Testis (tissue), 3 donors: ENCODE measurements around the gene CKS1B. TPM values are rescaled to one million over a fixed set of nuclear protein-coding genes. Genes with fewer than 3 reads are reported as not detected.
A peak's percentile ranks its signal among the peaks of the same experiment; 100 is the strongest.

Experiments used
- DNase-seq: peaks from one replicate; pipeline ENCODE4 v3.0.0-alpha.2; 2019
- H3K27ac ChIP-seq, 2 donors: fragments of 200-600 bp; sonication (generic); one replicate each; pipeline ENCODE4 v1.5.1; 2019
- H3K27me3 ChIP-seq: fragments of 200-600 bp; sonication (generic); one replicate; pipeline ENCODE4 v1.5.1; 2019
- H3K36me3 ChIP-seq: fragments of 200-600 bp; sonication (generic); one replicate; pipeline ENCODE4 v1.5.1; 2017; ENCODE audit warnings: low read depth; ENCODE audit errors: missing control alignments
- H3K4me1 ChIP-seq: fragments of 200-600 bp; sonication (generic); one replicate; pipeline ENCODE4 v1.5.1; 2019
- H3K4me3 ChIP-seq, 2 donors: fragments of 200-600 bp; sonication (generic); one replicate each; pipeline ENCODE4 v1.5.1; 2017 to 2019
- H3K9me3 ChIP-seq: fragments of 200-600 bp; sonication (generic); one replicate; pipeline ENCODE4 v1.5.1; 2017
- CTCF ChIP-seq, 3 experiments: fragments of 450-650 bp in 2 of 3; fragments of 200-600 bp in 1 of 3; sonication (generic) in 1 of 3; IDR thresholded peaks; one replicate each; pipeline ENCODE4 v1.5.1; 2016 to 2019; ENCODE audit warnings: antibody characterized with exemption in 3 of 3, mild to moderate bottlenecking in 2 of 3, moderate library complexity in 1 of 3
- POLR2A ChIP-seq: fragments of 450-650 bp; IDR thresholded peaks from one replicate; pipeline ENCODE4 v1.6.1; 2017; ENCODE audit warnings: antibody characterized with exemption, mild to moderate bottlenecking, moderate library complexity
- WGBS, 2 donors: methylation state at CpG; one replicate each; pipeline ENCODE4 v1.1.5; 2018; 5-methylcytosine and 5-hydroxymethylcytosine counted together
- intact Hi-C: fragments of 100-400 bp; cut with DNase I; formaldehyde crosslinking; loops from one replicate; pipeline ENCODE4 v1.15.1; 2023; ENCODE audit warnings: low total_unique reads
- polyA plus RNA-seq: library from polyadenylated mRNA; stranded (reverse); fragments of 350-450 nt; fragmentation: Illumina TruSeq; extraction: RNeasy Lipid Tissue Mini Kit (QIAGEN cat#74804); gene quantifications from one replicate; pipeline ENCODE4 v1.2.3, GENCODE V29; 2014; ENCODE audit warnings: low read depth, low replicate concordance; ENCODE audit not compliant: insufficient read depth
- total RNA-seq, 2 donors: library from RNA; depleted of rRNA; stranded (reverse); fragments of >200 nt; gene quantifications; one replicate each; pipeline ENCODE4 v1.2.3, GENCODE V29; 2016

The CKS1B gene
- total and polyA plus RNA-seq, 3 donors from 2014 or later: 45.5 to 100 (median 84.3) TPM

GRCh38 chr1:154956544-154956941, 17.9 kb upstream of the CKS1B start:
- Histone ChIP-seq H3K9me3 (no peaks in the 10 kb centered on the region), H3K27me3 (no peaks in the 10 kb centered on the region), H3K36me3 (no peaks in the 10 kb centered on the region), H3K4me1 (peaks cover 54% of the 10 kb centered on the region), H3K27ac (peak overlapping the region; percentile 56 to 77), H3K4me3 (peak overlapping the region; percentile 60 to 64)
- 8 to 10% methylated on average over 6 of the region's 6 CpGs for WGBS, 2 donors
- intact Hi-C loops: no loop called here
- no peak for TF ChIP-seq POLR2A
- TF ChIP-seq CTCF (IDR thresholded peaks at IDR 0.05): no peak
- DNase-seq: peak; percentile 64

GRCh38 chr1:154957091-154957657, 17.3 kb upstream of the CKS1B start:
- 41 to 48% methylated on average over 6 to 9 of the region's 9 CpGs for WGBS, 2 donors
- no peak for DNase-seq
- Histone ChIP-seq H3K4me3 (no peak overlapping the region), H3K27ac (peak overlapping the region in 1 of 2 donors; percentile 66), H3K4me1 (peaks cover 51% of the 10 kb centered on the region), H3K36me3 (no peaks in the 10 kb centered on the region), H3K27me3 (no peaks in the 10 kb centered on the region), H3K9me3 (no peaks in the 10 kb centered on the region)
- intact Hi-C loops: no loop called here
- TF ChIP-seq POLR2A: no peak
- no peak for TF ChIP-seq CTCF (IDR thresholded peaks at IDR 0.05)

GRCh38 chr1:154958036-154958435, 16.4 kb upstream of the CKS1B start:
- Histone ChIP-seq H3K9me3 (no peaks in the 10 kb centered on the region), H3K36me3 (no peaks in the 10 kb centered on the region), H3K4me3 (no peak overlapping the region), H3K27ac (no peak overlapping the region), H3K27me3 (no peaks in the 10 kb centered on the region), H3K4me1 (peaks cover 49% of the 10 kb centered on the region)
- 60 to 73% methylated on average over 2 of the region's 2 CpGs for WGBS, 2 donors
- DNase-seq: no peak
- TF ChIP-seq POLR2A: no peak
- no peak for TF ChIP-seq CTCF (IDR thresholded peaks at IDR 0.05)
- intact Hi-C loops: no loop called here

DNA sequence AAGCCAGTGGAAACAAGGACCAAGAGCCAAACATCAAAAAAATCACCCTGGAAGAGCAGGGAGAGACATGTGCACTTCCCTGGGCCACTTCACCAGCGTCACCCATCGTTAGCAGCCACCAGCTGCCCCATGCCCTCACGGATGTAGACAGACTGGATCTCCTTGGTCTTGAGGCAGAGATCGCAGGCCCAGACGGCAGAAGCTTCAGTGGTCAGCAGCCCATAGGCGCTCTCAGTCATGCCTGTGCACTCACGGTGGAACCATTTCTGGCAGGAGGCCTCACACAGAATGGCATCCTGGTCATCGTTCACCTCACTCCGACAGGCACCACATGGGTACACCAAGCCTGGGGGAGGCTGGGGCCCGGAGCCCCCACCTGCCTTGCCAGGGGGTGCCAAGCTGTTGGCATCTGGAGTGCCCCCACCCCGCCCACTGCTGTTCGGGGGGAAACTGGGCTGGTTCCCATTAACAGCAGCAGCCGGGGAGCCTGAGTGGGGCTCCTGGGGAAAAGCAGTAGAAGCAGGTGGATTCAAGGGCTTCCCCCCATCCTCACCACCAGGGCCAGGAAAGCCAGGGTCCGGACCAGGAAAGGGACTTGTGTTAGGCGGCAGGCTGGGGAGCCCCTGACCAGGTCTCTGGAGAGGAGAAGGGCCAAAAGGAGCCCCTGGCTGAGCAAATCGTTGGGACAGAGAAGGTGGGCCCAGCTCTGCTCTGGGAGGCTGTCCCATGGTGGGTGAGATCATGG, 15.6 kb upstream of the CKS1B start:
- WGBS, 2 donors: 87 to 91% methylated on average over 11 to 16 of the region's 16 CpGs
- TF ChIP-seq CTCF (IDR thresholded peaks at IDR 0.05) (no peak), POLR2A (no peak)
- no peak for DNase-seq
- Histone ChIP-seq H3K27ac (no peak overlapping the region), H3K4me1 (peaks cover 42% of the 10 kb centered on the region), H3K36me3 (no peaks in the 10 kb centered on the region), H3K9me3 (no peaks in the 10 kb centered on the region), H3K27me3 (no peaks in the 10 kb centered on the region), H3K4me3 (no peak overlapping the region)
- intact Hi-C loops: no loop called here

DNA sequence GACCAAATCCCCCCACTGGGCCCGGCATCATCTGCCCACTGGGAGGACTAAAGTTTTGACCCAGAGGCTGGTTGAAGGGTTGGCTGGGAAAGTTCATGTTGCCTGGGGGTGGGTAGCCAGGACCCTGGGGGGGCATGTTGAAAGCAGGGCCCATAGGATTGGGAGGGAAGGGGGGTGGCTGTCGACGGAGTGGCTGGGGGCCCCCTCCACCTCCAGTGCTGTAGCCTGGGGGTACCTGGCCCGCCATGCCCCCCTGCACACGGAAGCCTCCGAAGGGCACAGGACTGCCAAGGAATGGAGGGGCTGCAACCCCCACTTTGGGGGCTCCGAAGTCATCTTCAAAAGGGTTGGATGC, 15.1 kb upstream of the CKS1B start:
- no peak for DNase-seq
- Histone ChIP-seq H3K27me3 (no peaks in the 10 kb centered on the region), H3K4me1 (peaks cover 37% of the 10 kb centered on the region), H3K27ac (no peak overlapping the region), H3K4me3 (no peak overlapping the region), H3K36me3 (no peaks in the 10 kb centered on the region), H3K9me3 (no peaks in the 10 kb centered on the region)
- no peak for TF ChIP-seq CTCF (IDR thresholded peaks at IDR 0.05)
- intact Hi-C loops: no loop called here
- 85 to 89% methylated on average over 7 of the region's 7 CpGs for WGBS, 2 donors
